ENCODE data around the gene TSSK6.

TSSK6 gene

GRCh38 chr19:19498255-19498991 lies 16.9 kb downstream of the TSSK6 start:
- TF ChIP-seq CTCF (conservative IDR thresholded peaks at IDR 0.05; ENCODE audit: low read depth, low read length) = no peak
- DNase-seq (ENCODE audit: low read depth) = no peak
- H3K4me3 ChIP-seq (ENCODE audit: low read depth, low read length) = no peak overlapping the region

GRCh38 chr19:19495614-19496603 lies 19.4 kb downstream of the TSSK6 start:
- DNase-seq (ENCODE audit: low read depth) = no peak
- no peak for TF ChIP-seq CTCF (conservative IDR thresholded peaks at IDR 0.05; ENCODE audit: low read depth, low read length)
- H3K4me3 ChIP-seq (ENCODE audit: low read depth, low read length) = no peak overlapping the region

- no peak for DNase-seq (ENCODE audit: low read depth)
- H3K4me3 ChIP-seq (ENCODE audit: low read depth, low read length) = no peak overlapping the region
- no peak for TF ChIP-seq CTCF (conservative IDR thresholded peaks at IDR 0.05; ENCODE audit: low read depth, low read length)
Measured at GRCh38 chr19:19493841-19494546, 21.4 kb downstream of the TSSK6 start.

GRCh38 chr19:19492026-19492610 lies 23.2 kb downstream of the TSSK6 start:
- TF ChIP-seq CTCF (conservative IDR thresholded peaks at IDR 0.05; ENCODE audit: low read depth, low read length) = no peak
- no peak for DNase-seq (ENCODE audit: low read depth)
- no peak overlapping the region for H3K4me3 ChIP-seq (ENCODE audit: low read depth, low read length)

GRCh38 chr19:19491321-19492025 lies 23.9 kb downstream of the TSSK6 start:
- H3K4me3 ChIP-seq (ENCODE audit: low read depth, low read length) = no peak overlapping the region
- TF ChIP-seq CTCF (conservative IDR thresholded peaks at IDR 0.05; ENCODE audit: low read depth, low read length) = no peak
- DNase-seq (ENCODE audit: low read depth) = no peak

Measured in choroid plexus epithelial cell (primary cell).